ENCODE data around the gene GEN1.
"Not testable (repeated sequence)": the region's sequence is repeated elsewhere in the genome, so short reads cannot be mapped to it uniquely, and the experiment has no call there.

Gene GEN1

DNA sequence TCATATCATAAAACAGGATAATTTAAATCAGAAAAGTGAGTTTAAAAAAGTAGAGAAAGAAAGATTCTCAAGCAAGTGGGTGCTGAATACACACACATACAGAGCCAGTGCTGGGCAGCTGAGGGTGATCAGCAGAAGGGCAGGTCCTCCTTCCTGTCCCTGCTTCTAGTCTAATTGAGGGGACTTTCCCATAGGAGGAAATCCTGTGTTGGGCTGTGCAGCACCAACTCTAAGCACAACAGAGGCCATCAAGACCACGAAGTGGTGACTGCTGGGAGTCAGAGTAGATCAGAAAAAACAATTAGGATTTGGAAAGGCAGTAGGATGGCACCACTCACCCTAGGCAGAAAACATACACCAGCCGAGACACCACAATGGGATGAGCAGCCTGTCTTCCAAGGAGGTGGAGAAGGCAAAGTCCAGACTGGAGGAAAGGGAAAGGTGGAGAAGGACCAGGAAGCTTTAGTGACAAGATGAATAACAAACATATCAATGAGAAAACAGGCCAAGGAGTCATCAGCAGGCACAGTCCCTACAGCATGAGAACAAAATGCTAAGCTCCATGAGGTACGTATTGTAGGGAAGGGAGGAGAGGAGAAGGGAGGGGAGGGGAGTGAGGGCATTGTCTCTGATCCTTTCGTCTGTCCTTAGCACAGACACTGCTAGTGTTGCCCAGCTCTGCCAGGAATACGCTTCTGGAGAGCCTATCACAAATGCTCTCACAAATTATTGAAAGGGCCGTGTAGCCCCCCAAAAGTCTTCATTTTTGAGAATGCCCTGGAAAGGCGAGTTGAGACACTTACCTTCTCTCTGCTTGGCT, 45.6 kb downstream of the GEN1 start:
- no peak for DNase-seq

DNA sequence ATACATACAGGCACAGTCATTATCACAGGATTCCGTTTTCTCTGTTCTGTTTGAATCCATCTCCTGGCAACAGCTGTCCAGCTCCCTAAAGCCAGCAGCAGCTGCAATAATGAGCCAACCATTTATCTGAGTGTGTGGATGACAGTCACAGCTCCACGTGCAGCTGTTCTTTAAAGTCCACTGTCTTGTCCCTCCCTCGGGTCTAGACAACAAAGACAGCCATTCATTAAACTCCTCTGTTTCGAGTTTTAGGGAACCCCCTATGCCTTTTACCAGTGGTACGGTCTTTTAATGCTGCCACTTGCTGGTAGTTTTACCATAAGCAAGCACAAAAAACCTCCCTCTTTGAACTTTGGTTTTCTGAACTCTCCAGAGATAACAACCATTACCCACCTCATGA, 46.3 kb downstream of the GEN1 start:
- DNase-seq: no peak

DNA sequence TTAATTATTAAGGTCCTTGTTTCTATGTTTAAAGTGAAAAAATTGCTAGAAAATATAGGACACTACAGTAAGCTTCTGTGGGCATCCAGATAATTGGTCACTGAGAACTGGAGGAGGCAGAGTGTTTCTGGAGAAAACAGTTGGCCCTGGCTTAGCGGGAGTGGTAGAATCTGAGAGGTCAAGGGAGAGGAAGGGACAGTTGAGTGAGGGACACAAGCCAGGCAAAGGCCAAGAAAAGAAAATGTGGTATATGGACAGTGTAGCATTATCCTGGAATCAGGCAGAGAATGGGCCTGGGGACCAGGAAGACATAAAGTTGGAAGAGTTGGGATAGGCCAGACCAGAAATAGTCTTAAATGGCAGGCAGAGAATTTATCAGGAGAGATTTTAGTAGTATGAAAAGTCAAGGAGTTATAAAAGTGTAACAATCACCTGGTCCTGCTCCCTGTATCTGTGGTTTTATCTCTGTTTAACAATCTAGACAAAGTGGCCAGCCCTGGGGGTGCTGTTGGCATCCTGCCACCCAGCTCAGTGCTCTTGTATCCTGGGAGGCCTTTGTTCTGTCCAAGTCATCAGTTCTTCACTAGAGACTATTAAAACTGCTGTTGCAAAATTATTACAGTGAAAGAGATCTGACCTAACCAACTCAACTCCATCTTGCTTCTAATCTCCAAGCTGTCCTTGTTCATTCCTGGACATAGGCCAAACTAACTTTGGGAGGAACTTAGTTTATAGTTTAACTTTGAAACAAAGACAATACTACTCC, 46.9 kb downstream of the GEN1 start:
- DNase-seq: no peak

DNA sequence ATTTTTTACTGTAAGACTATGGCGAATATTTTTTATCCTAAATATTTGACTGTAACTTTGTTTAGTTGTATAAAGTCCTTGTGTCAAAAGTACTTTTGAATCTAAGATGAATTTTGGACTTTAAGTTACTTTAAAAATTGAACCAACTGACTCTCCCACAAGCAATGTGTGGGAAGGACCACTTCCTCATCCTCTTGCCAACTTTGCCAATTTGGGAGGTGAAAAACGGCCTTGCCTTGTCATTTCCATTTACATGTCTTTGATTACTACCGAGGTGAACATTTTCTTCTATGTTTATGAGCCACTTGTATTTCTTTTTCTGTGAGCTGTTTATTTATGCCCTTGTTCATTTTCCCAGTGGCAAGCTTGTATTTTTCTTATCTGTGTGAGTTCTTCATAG, 49.6 kb downstream of the GEN1 start:
- no peak for DNase-seq

DNA sequence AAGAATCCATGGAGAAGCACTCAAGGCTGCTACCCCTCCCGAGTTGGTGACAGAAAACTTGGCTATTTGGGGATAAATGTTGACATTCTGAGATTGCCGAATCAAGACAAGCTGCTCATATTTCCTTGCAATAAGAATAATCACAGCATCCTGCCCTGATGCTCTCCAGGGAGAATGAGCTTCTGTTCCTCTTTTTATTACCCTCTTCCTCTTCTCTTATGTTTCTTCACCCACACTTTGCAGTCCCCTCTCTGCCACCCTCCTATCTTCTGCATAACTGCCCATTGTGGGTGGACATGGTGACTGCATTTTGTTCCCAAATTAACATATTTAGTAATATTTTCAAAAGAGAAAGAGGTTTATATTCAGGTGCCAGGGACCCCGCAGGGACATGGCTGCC, 50.4 kb downstream of the GEN1 start:
- DNase-seq: no peak

DNA sequence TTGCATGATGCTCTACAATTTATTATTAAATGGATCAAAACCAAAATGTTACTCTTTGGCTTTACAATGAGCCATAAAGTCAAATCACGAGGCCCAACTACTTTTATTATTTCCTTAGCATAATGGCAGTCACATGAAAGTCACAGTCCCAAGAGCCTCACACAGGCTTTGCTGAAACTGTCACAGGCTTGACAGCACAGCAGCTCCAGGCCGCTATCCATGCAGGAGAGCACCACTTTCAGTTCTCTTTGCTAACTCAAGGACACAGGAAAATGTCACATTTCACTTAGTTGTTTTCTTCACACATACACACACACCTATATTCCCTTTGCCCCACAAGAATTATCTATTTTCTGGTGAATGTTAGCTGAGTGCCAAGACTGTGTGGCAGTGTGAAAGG, 51.2 kb downstream of the GEN1 start:
- no peak for DNase-seq

DNA sequence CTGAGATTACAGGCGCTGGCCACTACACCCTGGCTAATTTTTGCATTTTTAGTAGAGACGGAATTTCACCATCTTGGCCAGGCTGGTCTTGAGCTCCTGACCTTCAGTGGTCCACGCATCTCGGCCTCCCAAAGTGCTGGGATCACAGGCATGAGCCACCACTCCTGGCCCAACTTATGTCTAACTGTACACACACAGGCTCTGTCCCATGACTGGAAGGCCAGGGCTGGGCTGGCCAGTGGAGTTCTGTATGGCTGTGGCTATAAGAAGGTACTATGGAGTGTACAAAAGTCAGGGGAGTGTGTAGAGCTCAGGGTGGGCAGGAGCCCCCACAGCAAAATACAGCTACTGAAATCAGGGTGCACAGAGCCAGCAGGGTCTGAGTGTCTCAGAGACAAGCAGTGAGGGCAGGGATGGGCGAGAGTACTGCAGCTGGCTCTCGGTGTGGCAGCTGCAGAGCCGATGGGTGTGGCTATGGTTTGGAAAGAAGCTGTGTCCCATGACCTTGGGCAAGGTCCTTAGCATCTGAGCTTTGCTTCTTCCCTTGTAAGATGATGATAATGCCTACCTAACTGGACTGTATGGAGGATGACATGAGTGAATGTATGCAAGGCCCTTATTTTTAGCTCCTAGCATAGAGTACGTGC, 51.9 kb downstream of the GEN1 start:
- no peak for DNase-seq

DNA sequence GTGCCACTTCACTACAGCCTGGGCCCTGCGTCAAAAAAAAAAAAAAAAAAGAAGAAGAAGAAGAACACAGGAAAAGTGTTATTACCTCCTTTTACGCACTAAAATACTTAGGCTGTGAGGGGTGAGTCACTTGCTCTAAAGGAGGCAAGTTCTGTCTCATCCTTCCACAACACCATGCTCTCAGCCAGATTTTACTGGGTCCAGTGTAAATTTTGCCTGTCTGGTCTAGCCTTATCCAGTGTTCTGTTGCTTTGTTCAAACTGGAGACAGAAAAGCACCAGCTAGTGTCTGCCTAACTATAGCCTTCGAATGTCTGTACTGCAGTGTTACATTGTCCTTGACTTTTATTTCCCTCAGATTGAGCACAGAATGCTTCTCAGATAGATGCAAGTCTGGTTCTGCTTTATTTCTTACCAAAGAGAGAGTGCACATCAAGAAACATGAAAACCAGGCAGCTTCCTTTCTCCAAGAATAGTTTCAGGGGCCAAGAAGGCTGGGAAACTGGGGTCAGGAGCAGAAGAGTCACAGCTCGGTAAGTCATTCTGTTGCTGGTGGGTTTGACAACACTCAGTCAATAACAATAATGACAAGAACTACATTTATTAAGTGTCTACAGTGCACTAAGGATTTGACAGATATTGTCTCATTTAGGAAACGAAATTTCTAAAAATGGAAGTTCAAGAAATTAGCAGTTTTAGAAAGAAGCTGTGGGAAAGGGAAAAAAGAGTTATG, 59.2 kb downstream of the GEN1 start:
- DNase-seq: no peak

DNA sequence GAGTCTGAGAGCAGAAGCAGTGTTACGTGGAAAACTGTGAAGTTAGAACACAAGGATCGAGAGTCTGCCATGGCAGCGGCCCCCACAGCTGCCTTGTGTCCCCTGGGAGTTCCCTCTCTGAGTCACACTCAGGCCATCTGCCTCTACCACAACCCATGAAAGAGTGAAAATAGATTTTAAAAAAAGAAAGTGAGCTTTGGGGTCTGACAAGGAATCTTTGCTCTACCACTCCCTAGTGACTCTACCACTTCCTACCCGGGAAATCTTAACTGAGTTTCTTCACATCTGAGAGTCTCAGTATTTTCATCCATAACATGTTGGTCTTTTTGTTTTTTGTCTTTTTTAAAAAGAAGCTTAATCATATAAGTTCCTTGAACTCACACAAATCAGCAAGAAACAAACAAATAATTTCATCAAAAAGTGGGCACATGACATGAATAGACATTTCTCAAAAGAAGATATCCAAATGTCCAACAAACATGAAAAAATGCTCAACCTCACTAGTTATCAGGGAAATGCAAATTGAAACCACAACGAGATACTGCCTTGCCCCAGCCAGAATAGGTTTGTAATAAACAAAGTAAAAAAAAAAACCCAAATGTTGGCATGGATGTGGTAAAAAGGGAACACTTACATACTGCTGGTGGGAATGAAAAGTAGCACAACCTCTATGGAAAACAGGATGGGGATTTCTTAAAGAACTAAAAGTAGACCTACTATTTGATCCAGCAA, 60.0 kb downstream of the GEN1 start:
- no peak for DNase-seq

DNA sequence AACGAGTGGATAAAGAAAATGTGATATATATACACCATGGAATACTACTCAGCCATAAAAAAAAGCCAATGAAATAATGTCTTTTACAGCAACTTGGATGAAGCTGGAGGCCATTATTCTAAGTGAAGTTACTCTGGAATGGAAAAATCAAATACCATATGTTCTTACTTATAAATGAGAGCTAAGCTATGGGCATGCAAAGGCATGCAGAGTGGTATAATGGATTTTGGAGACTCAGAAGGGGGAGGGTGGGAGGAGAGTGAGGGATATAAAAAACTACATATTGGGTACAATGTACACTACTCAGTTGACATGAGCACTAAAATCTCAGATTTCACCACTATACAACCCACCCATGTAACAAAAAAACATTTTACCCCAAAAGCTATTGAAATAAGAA, 60.7 kb downstream of the GEN1 start:
- no peak for DNase-seq

DNA sequence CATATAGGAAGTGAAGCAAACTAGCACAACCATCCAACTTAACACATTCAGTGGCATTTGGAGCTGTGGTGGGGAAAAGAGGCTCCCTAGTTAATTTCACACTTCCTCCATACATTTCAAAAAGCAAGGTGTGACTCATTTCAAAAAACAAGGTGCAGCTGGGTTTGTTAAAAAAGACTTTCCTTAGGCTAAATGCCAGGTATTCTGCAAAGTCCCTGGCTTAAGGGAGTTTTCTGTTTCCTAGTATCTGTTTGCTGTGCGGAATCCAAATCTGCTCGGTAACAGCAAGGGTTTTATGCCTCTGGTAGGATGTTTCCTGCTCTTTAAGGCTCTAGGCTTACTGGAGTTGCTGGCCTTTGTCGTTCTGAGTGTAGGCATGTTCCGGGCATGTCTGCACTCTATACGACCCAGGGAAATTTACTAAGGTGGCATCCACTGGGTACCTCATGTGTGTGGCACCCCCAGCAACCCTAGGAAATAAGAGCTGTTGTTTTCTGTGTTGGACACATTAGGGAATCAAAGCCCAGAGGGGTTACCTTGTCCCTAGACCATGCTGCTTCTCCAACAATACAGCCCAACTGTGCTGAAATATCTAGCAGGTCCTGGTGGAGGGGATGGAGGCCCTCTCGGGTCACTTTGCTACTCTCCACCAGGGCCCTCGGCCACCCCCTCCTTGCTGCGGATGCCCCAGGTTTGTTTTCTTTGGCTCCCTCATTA, 61.7 kb downstream of the GEN1 start:
- DNase-seq: no peak

DNA sequence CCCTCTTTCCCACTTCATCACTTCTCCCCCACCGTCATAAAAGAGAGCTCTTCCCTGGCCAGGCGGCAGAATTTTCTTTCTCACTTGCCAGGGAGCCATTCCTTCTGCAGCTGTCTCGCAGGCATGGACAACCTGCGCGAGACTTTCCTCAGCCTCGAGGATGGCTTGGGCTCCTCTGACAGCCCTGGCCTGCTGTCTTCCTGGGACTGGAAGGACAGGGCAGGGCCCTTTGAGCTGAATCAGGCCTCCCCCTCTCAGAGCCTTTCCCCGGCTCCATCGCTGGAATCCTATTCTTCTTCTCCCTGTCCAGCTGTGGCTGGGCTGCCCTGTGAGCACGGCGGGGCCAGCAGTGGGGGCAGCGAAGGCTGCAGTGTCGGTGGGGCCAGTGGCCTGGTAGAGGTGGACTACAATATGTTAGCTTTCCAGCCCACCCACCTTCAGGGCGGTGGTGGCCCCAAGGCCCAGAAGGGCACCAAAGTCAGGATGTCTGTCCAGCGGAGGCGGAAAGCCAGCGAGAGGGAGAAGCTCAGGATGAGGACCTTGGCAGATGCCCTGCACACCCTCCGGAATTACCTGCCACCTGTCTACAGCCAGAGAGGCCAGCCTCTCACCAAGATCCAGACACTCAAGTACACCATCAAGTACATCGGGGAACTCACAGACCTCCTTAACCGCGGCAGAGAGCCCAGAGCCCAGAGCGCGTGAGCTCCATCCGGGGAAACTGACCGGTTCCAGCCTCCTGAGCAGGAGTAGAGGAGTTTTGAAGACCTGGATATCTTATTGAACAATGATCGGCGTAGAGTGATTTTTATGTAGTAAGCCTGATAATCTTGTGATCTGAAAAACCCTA, 62.7 kb downstream of the GEN1 start, which contains the start of gene MSGN1:
TSS of gene MSGN1 (plus strand) at position 65 of the 850 bp plus-strand sequence. CDS start at position 124, 59 bp downstream.
- DNase-seq: no peak

DNA sequence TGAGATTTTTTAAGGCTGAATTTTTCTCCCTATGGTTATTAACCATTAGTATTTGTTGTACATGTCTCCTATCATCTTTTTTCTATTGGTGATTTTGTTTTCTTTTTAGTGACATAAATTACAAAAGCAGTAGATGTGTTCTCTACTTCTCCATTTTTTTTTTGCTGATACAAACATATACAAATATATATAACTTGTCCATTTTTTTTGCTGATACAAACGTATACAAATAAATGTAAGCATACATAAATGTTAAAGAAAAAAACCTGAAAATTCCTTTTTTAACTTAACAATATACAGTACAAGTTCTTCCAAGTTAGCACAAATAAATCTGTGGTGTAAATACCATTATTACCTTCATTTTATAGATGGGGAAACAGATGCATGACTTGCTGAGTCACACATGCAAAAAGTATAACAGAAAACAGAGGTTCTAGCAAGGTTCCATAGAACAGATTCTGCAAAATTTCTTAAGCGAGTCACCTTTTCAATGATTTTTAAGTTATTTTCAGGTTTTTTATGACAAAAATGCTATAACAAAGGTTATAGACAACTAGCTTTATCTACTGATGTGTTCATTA, 64.4 kb downstream of the GEN1 start:
- DNase-seq: no peak

DNA sequence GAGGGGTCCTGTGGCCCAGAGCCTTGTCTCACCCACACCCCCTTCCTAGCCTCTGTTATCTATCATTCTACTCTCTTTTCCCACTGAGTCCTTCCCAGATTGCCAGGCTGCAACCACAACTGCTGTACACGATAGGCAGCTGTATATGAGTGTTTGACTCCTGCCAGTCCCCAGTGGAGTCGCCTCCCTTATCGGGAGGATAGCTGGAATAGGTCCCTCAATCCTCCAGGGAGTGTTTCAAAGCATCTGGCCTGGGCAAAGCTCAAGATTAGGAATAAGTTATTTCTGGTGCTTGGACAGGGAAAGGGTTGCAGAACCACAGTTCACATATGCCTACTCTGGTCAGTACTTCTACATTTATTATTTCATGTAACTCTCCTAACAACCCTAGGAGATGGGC, 67.1 kb downstream of the GEN1 start:
- no peak for DNase-seq

DNA sequence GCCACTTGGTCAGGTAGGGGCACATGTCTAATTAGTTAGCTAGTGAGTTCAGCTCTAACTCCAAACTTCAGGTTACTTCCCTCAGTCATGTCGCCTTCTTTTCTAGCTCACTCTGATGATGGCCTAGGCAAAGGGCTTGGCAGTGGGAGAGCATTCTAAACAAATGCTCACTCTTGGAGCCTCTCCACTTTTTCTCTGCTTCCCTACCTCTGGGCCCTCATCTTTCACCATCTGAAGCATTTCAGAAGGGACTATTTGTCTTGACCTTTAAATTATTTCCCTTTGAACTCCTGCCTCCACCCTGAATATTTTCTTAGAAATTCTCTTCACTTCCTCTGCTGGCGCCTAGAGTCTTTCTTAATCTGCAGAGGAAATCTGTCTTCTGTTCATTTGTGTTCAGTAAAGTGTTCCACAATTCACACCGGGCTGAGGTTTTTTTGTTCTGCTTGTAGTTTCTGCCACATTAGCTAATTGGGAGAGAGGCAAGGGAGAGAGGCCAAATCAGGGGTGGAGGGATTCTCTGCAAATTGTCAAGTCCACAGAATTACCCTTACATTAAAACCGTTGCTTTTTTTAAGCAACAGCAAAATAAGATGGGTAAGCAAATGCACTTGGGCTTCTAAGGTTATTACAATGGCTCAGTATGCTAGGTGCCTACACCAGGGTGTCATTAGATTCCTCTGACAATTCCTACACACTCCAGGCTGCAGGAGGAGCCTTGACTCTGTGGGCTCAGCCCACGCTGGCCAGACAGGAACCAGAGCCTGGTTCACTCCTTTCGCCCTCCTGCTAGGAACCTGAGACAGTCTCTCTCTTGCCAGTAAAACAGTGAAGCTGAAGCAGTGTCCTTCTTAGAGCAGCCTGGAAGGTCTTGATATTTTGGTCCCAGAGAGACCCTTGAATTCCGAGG, 67.9 kb downstream of the GEN1 start:
- no peak for DNase-seq

DNA sequence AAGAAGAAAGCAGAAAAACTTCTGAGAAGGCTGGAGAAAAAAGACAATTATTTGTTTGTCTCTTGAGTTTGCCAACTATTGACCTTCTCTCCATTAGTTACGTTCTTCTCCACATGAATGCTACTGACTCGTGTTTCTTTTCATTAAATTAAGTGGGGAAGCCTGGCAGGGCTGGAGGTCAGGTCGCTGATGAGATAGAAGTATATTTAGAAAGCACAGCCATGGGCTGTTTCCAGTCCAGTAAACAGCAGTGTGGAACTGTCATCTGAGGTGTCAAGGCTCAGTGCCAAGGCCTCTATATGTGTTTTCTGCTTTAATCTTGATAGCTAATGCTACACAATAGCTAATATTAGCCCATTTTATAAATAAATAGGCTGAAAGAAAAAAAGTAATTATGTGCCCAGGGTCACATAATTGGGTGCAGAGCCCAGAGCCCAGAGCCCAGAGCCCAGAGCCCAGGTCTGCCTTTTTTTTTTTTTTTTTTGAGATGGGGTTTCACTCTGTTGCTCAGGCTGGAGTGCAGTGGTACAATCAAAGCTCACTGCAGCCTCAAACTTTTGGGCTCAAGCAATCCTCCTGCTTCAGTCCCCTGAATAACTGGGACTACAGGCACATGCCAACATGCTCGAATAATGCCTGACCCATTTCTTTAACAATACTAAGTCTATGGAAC, 68.6 kb downstream of the GEN1 start:
- DNase-seq: no peak

DNA sequence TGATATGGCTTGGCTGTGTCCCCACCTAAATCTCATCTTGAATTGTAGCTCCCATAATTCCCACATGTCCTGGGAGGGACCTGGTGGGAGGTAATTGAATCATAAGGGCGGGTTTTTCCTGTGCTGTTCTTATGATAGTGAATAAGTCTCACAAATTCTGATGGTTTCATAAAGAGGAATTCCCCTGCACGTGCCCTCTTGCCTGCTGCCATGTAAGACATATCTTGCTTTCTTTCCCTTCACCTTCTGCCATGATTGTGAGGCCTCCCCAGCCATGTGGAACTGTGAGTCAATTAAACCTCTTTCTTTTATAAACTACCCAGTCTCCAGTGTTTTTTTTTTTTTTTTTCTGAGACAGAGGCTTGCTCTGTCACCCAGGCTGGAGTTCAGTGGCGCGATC, 69.7 kb downstream of the GEN1 start:
- not testable (repeated sequence) for DNase-seq

DNA sequence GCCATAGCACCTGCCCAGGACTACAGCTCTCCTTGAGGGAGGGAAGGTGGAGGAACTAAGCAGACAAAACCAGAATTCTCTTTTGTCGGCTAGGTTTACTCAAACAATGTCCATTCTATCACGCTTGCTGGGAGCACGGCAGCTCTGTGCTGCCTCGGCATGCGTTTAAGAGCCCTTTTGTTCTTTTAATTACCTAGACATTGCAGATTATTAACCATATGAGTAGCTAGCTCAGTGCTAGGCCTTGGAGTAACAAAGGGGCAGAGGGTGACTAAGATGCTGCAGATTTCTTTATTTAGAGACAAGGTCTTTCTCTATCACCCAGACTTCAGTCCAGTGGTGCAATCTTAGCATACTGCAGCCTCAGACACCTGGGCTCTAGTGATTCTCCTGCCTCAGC, 73.4 kb downstream of the GEN1 start:
- DNase-seq: no peak

DNA sequence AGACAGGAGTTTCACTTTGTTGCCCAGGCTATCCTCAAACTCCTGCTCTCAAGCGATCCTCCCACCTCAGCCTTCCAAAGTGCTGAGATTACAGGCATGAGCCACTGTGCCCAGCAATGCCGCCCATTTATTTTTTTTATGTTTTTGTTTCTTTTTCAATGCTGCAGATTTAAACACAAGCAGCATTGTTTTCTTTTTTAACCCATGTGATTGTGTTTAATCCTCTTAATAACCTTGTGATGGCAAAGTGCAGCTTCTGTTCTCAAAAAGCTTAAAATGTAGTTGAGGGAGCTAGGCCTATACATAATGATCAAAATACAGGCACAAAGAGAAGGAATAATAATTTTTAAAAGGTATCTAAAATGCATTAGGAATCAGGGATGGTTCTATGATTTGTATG, 73.8 kb downstream of the GEN1 start:
- no peak for DNase-seq
